ENCODE results near the gene C1orf35.

- TF ChIP-seq CTCF (IDR thresholded peaks at IDR 0.05): no peak
- no peak for TF ChIP-seq POLR2A (IDR thresholded peaks at IDR 0.05)
Observed at GRCh38 chr1:228151180-228151925, 48.2 kb upstream of the C1orf35 start.

All from uterus (tissue), 2 donors.